GM12878 (cell line): ENCODE data around the gene LRRK1.
A peak's percentile ranks its signal among the peaks of the same experiment; 100 is the strongest.

Experiments
- CUX1 ChIP-seq: IDR thresholded peaks from 2 replicates; pipeline ENCODE4 v1.6.1; 2012; ENCODE audit warnings: improper control_type of control experiment, low read depth, low read length; ENCODE audit not compliant: insufficient replicate concordance
- ETV6 ChIP-seq, 2 experiments: fragments of 450-650 bp in 1 of 2; IDR thresholded peaks in 1 of 2; conservative IDR thresholded peaks in 1 of 2; 2 replicates each; pipeline ENCODE4 v1.6.1; 2014; ENCODE audit warnings: antibody characterized with exemption in 1 of 2, borderline replicate concordance in 1 of 2, low read depth in 1 of 2, mild to moderate bottlenecking in 1 of 2, moderate library complexity in 1 of 2
- EZH2 ChIP-seq: IDR thresholded peaks from 2 replicates; pipeline ENCODE4 v1.6.1; 2012; ENCODE audit warnings: low read depth, mild to moderate bottlenecking, control low read depth, inconsistent platforms, low read length, borderline replicate concordance; ENCODE audit not compliant: control insufficient read depth
- MEF2A ChIP-seq: IDR thresholded peaks from 2 replicates; pipeline ENCODE4 v1.6.1; 2011; ENCODE audit warnings: low read depth, mild to moderate bottlenecking, low read length, moderate library complexity; ENCODE audit not compliant: insufficient read depth
- POLR2A ChIP-seq: IDR thresholded peaks from 2 replicates; pipeline ENCODE4 v1.6.1; 2011; ENCODE audit warnings: low read depth, mild to moderate bottlenecking, low read length
- POLR2AphosphoS5 ChIP-seq: IDR thresholded peaks from 2 replicates; pipeline ENCODE4 v1.6.1; 2011; ENCODE audit warnings: mild to moderate bottlenecking, low read length, inconsistent platforms
- TAF1 ChIP-seq: IDR thresholded peaks from 2 replicates; pipeline ENCODE4 v1.6.1; 2011; ENCODE audit warnings: mild to moderate bottlenecking, low read depth, low read length, borderline replicate concordance
- TF ChIP-seq, protein P1 (sequence below): fragments of 450-650 bp; IDR thresholded peaks from 2 replicates; pipeline ENCODE4 v1.6.1; 2014; ENCODE audit warnings: mild to moderate bottlenecking

GRCh38 chr15:101035611-101036010, 116.5 kb downstream of the LRRK1 start:
- TF ChIP-seq POLR2AphosphoS5 = no peak
- TF ChIP-seq, protein P1, sequence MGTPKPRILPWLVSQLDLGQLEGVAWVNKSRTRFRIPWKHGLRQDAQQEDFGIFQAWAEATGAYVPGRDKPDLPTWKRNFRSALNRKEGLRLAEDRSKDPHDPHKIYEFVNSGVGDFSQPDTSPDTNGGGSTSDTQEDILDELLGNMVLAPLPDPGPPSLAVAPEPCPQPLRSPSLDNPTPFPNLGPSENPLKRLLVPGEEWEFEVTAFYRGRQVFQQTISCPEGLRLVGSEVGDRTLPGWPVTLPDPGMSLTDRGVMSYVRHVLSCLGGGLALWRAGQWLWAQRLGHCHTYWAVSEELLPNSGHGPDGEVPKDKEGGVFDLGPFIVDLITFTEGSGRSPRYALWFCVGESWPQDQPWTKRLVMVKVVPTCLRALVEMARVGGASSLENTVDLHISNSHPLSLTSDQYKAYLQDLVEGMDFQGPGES = no peak
- 0 out of 2 replicates have a peak, but pooled peaks have one; percentile 10 for TF ChIP-seq MEF2A
- TF ChIP-seq EZH2 = no peak
- TF ChIP-seq TAF1 = no peak
- no peak for TF ChIP-seq POLR2A
- TF ChIP-seq ETV6 (conservative IDR thresholded peaks at IDR 0.05 in 1 of 2, IDR thresholded peaks at IDR 0.05 in 1 of 2; ENCODE audit: borderline replicate concordance in 1 of 2, low read depth in 1 of 2) = no peak
- TF ChIP-seq CUX1 = no peak
